ENCODE data around the gene KRTAP12-2.

Gene KRTAP12-2

GRCh38 chr21:44666401-44667320 lies at the start of gene KRTAP12-2:
Gene KRTAP12-2 (minus strand): TSS chr21:44666927. CDS start chr21:44666886, 41 bp downstream.
- no peak for DNase-seq

- no peak for DNase-seq
These were observed 48.2 kb upstream of the KRTAP12-2 start for GRCh38 chr21:44714905-44715304.

GRCh38 chr21:44713846-44714245 lies 47.1 kb upstream of the KRTAP12-2 start:
- DNase-seq: no peak

- DNase-seq: no peak
These were observed 46.4 kb upstream of the KRTAP12-2 start for GRCh38 chr21:44713130-44713529.

- DNase-seq: no peak
These were observed 45.7 kb upstream of the KRTAP12-2 start for GRCh38 chr21:44712203-44713028.

GRCh38 chr21:44711327-44712202 lies 44.8 kb upstream of the KRTAP12-2 start, which contains the start of gene TSPEAR:
Gene TSPEAR (minus strand): TSS chr21:44711572. CDS start chr21:44711514, 58 bp downstream.
- DNase-seq: no peak

- DNase-seq: no peak
These were observed 44.1 kb upstream of the KRTAP12-2 start for GRCh38 chr21:44710756-44711326.

- DNase-seq: no peak
These were observed 43.6 kb upstream of the KRTAP12-2 start for GRCh38 chr21:44710294-44710665.

GRCh38 chr21:44709426-44710293 lies 42.9 kb upstream of the KRTAP12-2 start:
- peak; percentile 30 to 35 for DNase-seq

- DNase-seq: no peak
These were observed 42.2 kb upstream of the KRTAP12-2 start for GRCh38 chr21:44708866-44709425.

- no peak for DNase-seq
These were observed 41.6 kb upstream of the KRTAP12-2 start for GRCh38 chr21:44708213-44708865.

GRCh38 chr21:44706706-44707581 lies 40.2 kb upstream of the KRTAP12-2 start:
- no peak for DNase-seq

- DNase-seq: peak in 1 of 2 donors; percentile 24
These were observed 39.4 kb upstream of the KRTAP12-2 start for GRCh38 chr21:44706026-44706705.

GRCh38 chr21:44704636-44705001 lies 37.9 kb upstream of the KRTAP12-2 start:
- no peak for DNase-seq

GRCh38 chr21:44703731-44704635 lies 37.3 kb upstream of the KRTAP12-2 start:
- DNase-seq: no peak

GRCh38 chr21:44702973-44703730 lies 36.4 kb upstream of the KRTAP12-2 start:
- no peak for DNase-seq
